ES-I3 (cell line): Measurements from ENCODE around the gene MLH1.
"Not testable (repeated sequence)": the region's sequence is repeated elsewhere in the genome, so short reads cannot be mapped to it uniquely, and the experiment has no call there.

Experiments
- H3K36me3 ChIP-seq: 2 replicates; pipeline ENCODE4 v1.6.1; 2013; ENCODE audit warnings: mild to moderate bottlenecking, low read length, control low read depth, moderate library complexity; ENCODE audit not compliant: insufficient read depth
- H3K4me1 ChIP-seq: 2 replicates; pipeline ENCODE4 v1.6.1; 2013; ENCODE audit warnings: mild to moderate bottlenecking, control low read depth, low read length; ENCODE audit not compliant: insufficient read depth
- H3K9ac ChIP-seq: 2 replicates; pipeline ENCODE4 v1.6.1; 2013; ENCODE audit warnings: low read depth, mild to moderate bottlenecking, low read length, moderate library complexity
- H3K9me3 ChIP-seq: 2 replicates; pipeline ENCODE4 v1.6.1; 2013; ENCODE audit warnings: mild to moderate bottlenecking, low read length, moderate library complexity; ENCODE audit not compliant: control insufficient read depth, insufficient read depth

MLH1 gene

GRCh38 chr3:37032961-37033360 lies 39.6 kb downstream of the MLH1 start:
- no peak overlapping the region for H3K9ac ChIP-seq
- H3K36me3 ChIP-seq: peaks cover 18% of the 10 kb centered on the region
- H3K9me3 ChIP-seq: peaks cover 2% of the 10 kb centered on the region
- H3K4me1 ChIP-seq: no peaks in the 10 kb centered on the region

GRCh38 chr3:37037352-37037751 lies 44.0 kb downstream of the MLH1 start:
- Histone ChIP-seq H3K36me3 (peaks cover 15% of the 10 kb centered on the region), H3K9ac (no peak overlapping the region), H3K9me3 (peaks cover 2% of the 10 kb centered on the region)

GRCh38 chr3:37039161-37039846 lies 46.0 kb downstream of the MLH1 start:
- H3K36me3 ChIP-seq: peaks cover 15% of the 10 kb centered on the region
- H3K4me1 ChIP-seq: no peaks in the 10 kb centered on the region
- H3K9me3 ChIP-seq: peaks cover 2% of the 10 kb centered on the region
- H3K9ac ChIP-seq: no peak overlapping the region

More at GRCh38 chr3:37037352-37037751, 44.0 kb downstream of the MLH1 start:
- no peaks in the 10 kb centered on the region for H3K4me1 ChIP-seq

- Histone ChIP-seq H3K4me1 (no peaks in the 10 kb centered on the region), H3K9me3 (peaks cover 2% of the 10 kb centered on the region), H3K9ac (no peak overlapping the region), H3K36me3 (peaks cover 15% of the 10 kb centered on the region)
Measured at GRCh38 chr3:37040231-37040630, 46.9 kb downstream of the MLH1 start.

- H3K9ac ChIP-seq: no peak overlapping the region
- H3K4me1 ChIP-seq: no peaks in the 10 kb centered on the region
- H3K36me3 ChIP-seq: peaks cover 8% of the 10 kb centered on the region
- no peaks in the 10 kb centered on the region for H3K9me3 ChIP-seq
Measured at GRCh38 chr3:37041546-37042195, 48.4 kb downstream of the MLH1 start.

GRCh38 chr3:37042712-37043111 lies 49.4 kb downstream of the MLH1 start:
- not testable (repeated sequence) for H3K36me3 ChIP-seq, H3K9ac ChIP-seq, H3K4me1 ChIP-seq, H3K9me3 ChIP-seq

GRCh38 chr3:37050282-37050681 lies 57.0 kb downstream of the MLH1 start:
- Histone ChIP-seq H3K4me1 (no peaks in the 10 kb centered on the region), H3K36me3 (peaks cover 25% of the 10 kb centered on the region), H3K9ac (no peak overlapping the region), H3K9me3 (no peaks in the 10 kb centered on the region)

GRCh38 chr3:37052860-37053259 lies 59.5 kb downstream of the MLH1 start:
- no peak overlapping the region for H3K9ac ChIP-seq
- H3K36me3 ChIP-seq: peaks cover 25% of the 10 kb centered on the region
- no peaks in the 10 kb centered on the region for H3K9me3 ChIP-seq
- H3K4me1 ChIP-seq: no peaks in the 10 kb centered on the region

- no peaks in the 10 kb centered on the region for H3K4me1 ChIP-seq
- H3K9me3 ChIP-seq: no peaks in the 10 kb centered on the region
- no peak overlapping the region for H3K9ac ChIP-seq
- peaks cover 28% of the 10 kb centered on the region for H3K36me3 ChIP-seq
Measured at GRCh38 chr3:37053337-37053736, 60.0 kb downstream of the MLH1 start.

GRCh38 chr3:37053753-37054152 lies 60.4 kb downstream of the MLH1 start:
- no peaks in the 10 kb centered on the region for H3K9me3 ChIP-seq
- H3K9ac ChIP-seq: no peak overlapping the region
- H3K36me3 ChIP-seq: peaks cover 25% of the 10 kb centered on the region
- no peaks in the 10 kb centered on the region for H3K4me1 ChIP-seq

- H3K36me3 ChIP-seq: peaks cover 21% of the 10 kb centered on the region
- H3K9me3 ChIP-seq: no peaks in the 10 kb centered on the region
- H3K9ac ChIP-seq: no peak overlapping the region
- no peaks in the 10 kb centered on the region for H3K4me1 ChIP-seq
Measured at GRCh38 chr3:37054370-37054769, 61.1 kb downstream of the MLH1 start.

- H3K36me3 ChIP-seq: peaks cover 20% of the 10 kb centered on the region
- H3K4me1 ChIP-seq, H3K9ac ChIP-seq, H3K9me3 ChIP-seq: not testable (repeated sequence)
Measured at GRCh38 chr3:37055077-37055476, 61.8 kb downstream of the MLH1 start.

GRCh38 chr3:37056826-37057225 lies 63.5 kb downstream of the MLH1 start:
- H3K9me3 ChIP-seq: no peaks in the 10 kb centered on the region
- H3K9ac ChIP-seq: no peak overlapping the region
- H3K4me1 ChIP-seq: no peaks in the 10 kb centered on the region
- peaks cover 14% of the 10 kb centered on the region for H3K36me3 ChIP-seq

GRCh38 chr3:37058117-37058516 lies 64.8 kb downstream of the MLH1 start:
- H3K9ac ChIP-seq: no peak overlapping the region
- no peaks in the 10 kb centered on the region for H3K9me3 ChIP-seq
- peaks cover 14% of the 10 kb centered on the region for H3K36me3 ChIP-seq
- no peaks in the 10 kb centered on the region for H3K4me1 ChIP-seq

GRCh38 chr3:37064747-37065146 lies 71.4 kb downstream of the MLH1 start:
- Histone ChIP-seq H3K9me3 (no peaks in the 10 kb centered on the region), H3K36me3 (no peaks in the 10 kb centered on the region; the same call in none of the 2 replicates), H3K9ac (no peak overlapping the region), H3K4me1 (no peaks in the 10 kb centered on the region)
